Esophagus muscularis mucosa (tissue), 4 donors: ENCODE data around the gene WFDC12.

Experiments used
- CTCF ChIP-seq, 3 experiments: fragments of 200-600 bp in 2 of 3; fragments of 450-650 bp in 1 of 3; sonication (generic) in 2 of 3; IDR thresholded peaks; one replicate each; pipeline ENCODE4 v1.5.1; 2017 to 2019; ENCODE audit warnings: antibody characterized with exemption in 3 of 3, mild to moderate bottlenecking in 2 of 3, moderate library complexity in 1 of 3
- EP300 ChIP-seq: sonication (generic); formaldehyde crosslinking; IDR thresholded peaks from one replicate; pipeline ENCODE4 v1.6.1; 2017; ENCODE audit warnings: antibody characterized with exemption
- POLR2A ChIP-seq: fragments of 450-650 bp; IDR thresholded peaks from one replicate; pipeline ENCODE4 v1.6.1; 2017; ENCODE audit warnings: antibody characterized with exemption, moderate library complexity, mild to moderate bottlenecking, low read depth

GRCh38 chr20:45138561-45139300 is 14.5 kb upstream of the WFDC12 start:
- TF ChIP-seq CTCF (IDR thresholded peaks at IDR 0.05) (peak in 2 of 3 experiments; percentile 31 to 40), POLR2A (no peak), EP300 (no peak)
